Measurements from ENCODE around the gene CEP192. TPM values are rescaled to one million over a fixed set of nuclear protein-coding genes. Genes with fewer than 3 reads are reported as not detected.

The CEP192 gene
- total RNA-seq, 1 donor: 29.7 TPM

DNA sequence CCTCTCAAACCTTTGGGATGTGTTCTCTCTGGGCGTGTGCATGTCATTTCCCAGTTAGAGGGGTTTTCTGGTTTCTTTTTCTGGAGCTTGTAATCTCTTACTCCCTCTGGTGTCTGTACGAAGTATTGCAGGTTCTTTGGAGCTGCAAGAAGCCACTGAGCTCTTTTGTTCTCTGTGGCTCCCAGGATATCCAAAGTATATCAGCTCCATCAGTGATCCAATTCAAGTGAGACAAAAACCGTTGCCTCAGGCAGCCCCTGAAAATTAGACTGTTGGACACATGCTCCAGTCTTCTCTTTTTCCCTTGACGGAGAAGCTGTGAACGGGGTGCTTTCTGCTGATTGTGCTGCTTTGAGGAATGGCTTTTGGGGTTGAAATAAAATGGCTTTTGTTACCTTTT, 168.4 kb downstream of the CEP192 start:
- peak; percentile 91 for DNase-seq (ENCODE audit: insufficient read length, low spot score, missing footprints)
- Histone ChIP-seq H3K4me2 (ENCODE audit: insufficient read depth, low read length) (peak overlapping the region; percentile 43), H4K20me1 (ENCODE audit: insufficient read depth, low read length) (no peaks in the 10 kb centered on the region), H3K9me3 (ENCODE audit: low read depth, low read length) (peaks cover 3% of the 10 kb centered on the region), H3K4me1 (ENCODE audit: insufficient read depth, low read length) (peaks cover 6% of the 10 kb centered on the region), H3K36me3 (ENCODE audit: insufficient read depth, low read length) (no peaks in the 10 kb centered on the region), H3K27ac (ENCODE audit: low read depth, low read length) (no peak overlapping the region), H3K79me2 (ENCODE audit: insufficient read depth, low read length) (no peaks in the 10 kb centered on the region), H3K27me3 (ENCODE audit: insufficient read depth, low read length) (no peaks in the 10 kb centered on the region), H3K4me3 (ENCODE audit: insufficient read depth, low read length) (no peak overlapping the region), H2AFZ (ENCODE audit: low read length) (no peak overlapping the region)
- TF ChIP-seq, protein P1, sequence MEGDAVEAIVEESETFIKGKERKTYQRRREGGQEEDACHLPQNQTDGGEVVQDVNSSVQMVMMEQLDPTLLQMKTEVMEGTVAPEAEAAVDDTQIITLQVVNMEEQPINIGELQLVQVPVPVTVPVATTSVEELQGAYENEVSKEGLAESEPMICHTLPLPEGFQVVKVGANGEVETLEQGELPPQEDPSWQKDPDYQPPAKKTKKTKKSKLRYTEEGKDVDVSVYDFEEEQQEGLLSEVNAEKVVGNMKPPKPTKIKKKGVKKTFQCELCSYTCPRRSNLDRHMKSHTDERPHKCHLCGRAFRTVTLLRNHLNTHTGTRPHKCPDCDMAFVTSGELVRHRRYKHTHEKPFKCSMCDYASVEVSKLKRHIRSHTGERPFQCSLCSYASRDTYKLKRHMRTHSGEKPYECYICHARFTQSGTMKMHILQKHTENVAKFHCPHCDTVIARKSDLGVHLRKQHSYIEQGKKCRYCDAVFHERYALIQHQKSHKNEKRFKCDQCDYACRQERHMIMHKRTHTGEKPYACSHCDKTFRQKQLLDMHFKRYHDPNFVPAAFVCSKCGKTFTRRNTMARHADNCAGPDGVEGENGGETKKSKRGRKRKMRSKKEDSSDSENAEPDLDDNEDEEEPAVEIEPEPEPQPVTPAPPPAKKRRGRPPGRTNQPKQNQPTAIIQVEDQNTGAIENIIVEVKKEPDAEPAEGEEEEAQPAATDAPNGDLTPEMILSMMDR (IDR thresholded peaks at IDR 0.05; ENCODE audit: extremely low read depth, low read depth, low read length): peak; percentile 85

- no peaks in the 10 kb centered on the region for H3K79me2 ChIP-seq (ENCODE audit: insufficient read depth, low read length)
- no peak overlapping the region for H3K4me3 ChIP-seq (ENCODE audit: insufficient read depth, low read length)
- peaks cover 6% of the 10 kb centered on the region for H3K4me1 ChIP-seq (ENCODE audit: insufficient read depth, low read length)
- H4K20me1 ChIP-seq (ENCODE audit: insufficient read depth, low read length): no peaks in the 10 kb centered on the region
- no peak overlapping the region for H3K27ac ChIP-seq (ENCODE audit: low read depth, low read length)
- TF ChIP-seq, protein P1 (IDR thresholded peaks at IDR 0.05; ENCODE audit: extremely low read depth, low read depth, low read length): no peak
- H3K4me2 ChIP-seq (ENCODE audit: insufficient read depth, low read length): no peak overlapping the region
- DNase-seq (ENCODE audit: insufficient read length, low spot score, missing footprints): peak; percentile 49
- H3K9me3 ChIP-seq (ENCODE audit: low read depth, low read length): peaks cover 3% of the 10 kb centered on the region
- H3K36me3 ChIP-seq (ENCODE audit: insufficient read depth, low read length): no peaks in the 10 kb centered on the region
- H2AFZ ChIP-seq (ENCODE audit: low read length): no peak overlapping the region
- H3K27me3 ChIP-seq (ENCODE audit: insufficient read depth, low read length): no peaks in the 10 kb centered on the region
Measured at GRCh38 chr18:13161276-13161899, 170.2 kb downstream of the CEP192 start.

DNA sequence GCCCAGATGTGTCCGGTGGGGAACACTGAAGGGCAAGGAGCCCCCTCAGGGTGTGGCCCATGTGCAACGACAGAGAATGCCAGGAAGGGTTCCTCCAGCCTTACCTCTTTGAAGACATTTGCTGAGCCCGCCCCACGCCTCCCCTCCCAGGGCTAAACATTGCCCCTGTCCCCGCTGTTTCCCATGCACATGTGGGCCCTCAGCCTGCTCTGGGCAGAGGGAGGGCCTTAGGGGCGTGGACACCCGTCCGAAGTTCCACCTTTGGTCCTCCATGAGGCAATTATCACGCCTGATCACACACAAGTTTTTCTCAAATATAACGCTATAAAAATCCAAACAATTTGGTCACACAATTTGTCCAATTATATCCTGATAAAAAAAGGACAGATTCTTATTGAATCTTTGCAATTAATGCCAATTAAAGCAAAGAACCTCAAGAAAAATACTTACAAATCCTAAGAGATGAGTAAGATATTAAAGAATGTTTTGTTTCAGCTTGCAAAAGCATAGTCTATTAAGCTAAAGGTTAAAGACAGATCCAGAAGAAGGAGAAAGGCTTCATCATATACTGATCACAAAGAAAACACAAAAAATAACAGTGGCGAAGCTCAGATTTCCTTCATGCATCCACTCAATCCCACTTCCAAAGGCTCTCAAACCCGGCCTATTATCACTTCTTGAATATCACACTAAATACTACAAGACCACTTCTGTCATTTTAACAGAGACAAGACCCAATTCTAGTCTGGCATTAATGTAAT, 172.2 kb downstream of the CEP192 start:
- peak overlapping the region; percentile 29 for H3K4me2 ChIP-seq (ENCODE audit: insufficient read depth, low read length)
- H3K9me3 ChIP-seq (ENCODE audit: low read depth, low read length): no peaks in the 10 kb centered on the region
- H3K79me2 ChIP-seq (ENCODE audit: insufficient read depth, low read length): no peaks in the 10 kb centered on the region
- no peaks in the 10 kb centered on the region for H4K20me1 ChIP-seq (ENCODE audit: insufficient read depth, low read length)
- H3K4me1 ChIP-seq (ENCODE audit: insufficient read depth, low read length): peaks cover 6% of the 10 kb centered on the region
- no peak overlapping the region for H3K4me3 ChIP-seq (ENCODE audit: insufficient read depth, low read length)
- peak overlapping the region; percentile 26 for H2AFZ ChIP-seq (ENCODE audit: low read length)
- no peaks in the 10 kb centered on the region for H3K36me3 ChIP-seq (ENCODE audit: insufficient read depth, low read length)
- no peaks in the 10 kb centered on the region for H3K27me3 ChIP-seq (ENCODE audit: insufficient read depth, low read length)
- TF ChIP-seq, protein P1 (IDR thresholded peaks at IDR 0.05; ENCODE audit: extremely low read depth, low read depth, low read length): no peak
- DNase-seq (ENCODE audit: insufficient read length, low spot score, missing footprints): peak; percentile 70
- H3K27ac ChIP-seq (ENCODE audit: low read depth, low read length): no peak overlapping the region

GRCh38 chr18:13164406-13164805, 173.2 kb downstream of the CEP192 start:
- H3K27ac ChIP-seq (ENCODE audit: low read depth, low read length): no peak overlapping the region
- peaks cover 6% of the 10 kb centered on the region for H3K4me1 ChIP-seq (ENCODE audit: insufficient read depth, low read length)
- no peaks in the 10 kb centered on the region for H3K36me3 ChIP-seq (ENCODE audit: insufficient read depth, low read length)
- DNase-seq (ENCODE audit: insufficient read length, low spot score, missing footprints): no peak
- no peaks in the 10 kb centered on the region for H3K27me3 ChIP-seq (ENCODE audit: insufficient read depth, low read length)
- H4K20me1 ChIP-seq (ENCODE audit: insufficient read depth, low read length): no peaks in the 10 kb centered on the region
- H3K4me3 ChIP-seq (ENCODE audit: insufficient read depth, low read length): no peak overlapping the region
- H3K79me2 ChIP-seq (ENCODE audit: insufficient read depth, low read length): no peaks in the 10 kb centered on the region
- no peak overlapping the region for H2AFZ ChIP-seq (ENCODE audit: low read length)
- H3K4me2 ChIP-seq (ENCODE audit: insufficient read depth, low read length): no peak overlapping the region
- no peaks in the 10 kb centered on the region for H3K9me3 ChIP-seq (ENCODE audit: low read depth, low read length)
- TF ChIP-seq, protein P1 (IDR thresholded peaks at IDR 0.05; ENCODE audit: extremely low read depth, low read depth, low read length): no peak
